Vagina (tissue), 2 donors: Measurements from ENCODE around the gene CYP21A2.
"Not testable (repeated sequence)": the region's sequence is repeated elsewhere in the genome, so short reads cannot be mapped to it uniquely, and the experiment has no call there.

ENCODE experiments used
- POLR2A ChIP-seq, 2 donors: fragments of 450-650 bp; IDR thresholded peaks; one replicate each; pipeline ENCODE4 v1.6.1; 2017; ENCODE audit warnings: antibody characterized with exemption in 2 of 2, mild to moderate bottlenecking in 2 of 2, moderate library complexity in 2 of 2
- POLR2AphosphoS5 ChIP-seq, 2 donors: sonication (generic); formaldehyde crosslinking; IDR thresholded peaks; one replicate each; pipeline ENCODE4 v1.9.0; 2017; ENCODE audit warnings: antibody characterized with exemption in 2 of 2, mild to moderate bottlenecking in 2 of 2, low read depth in 1 of 2; ENCODE audit not compliant: insufficient read depth in 1 of 2
- TF ChIP-seq, protein P1 (sequence below), 3 experiments: fragments of 450-650 bp in 2 of 3; fragments of 200-600 bp in 1 of 3; sonication (generic) in 1 of 3; IDR thresholded peaks; one replicate each; pipeline ENCODE4 v1.5.1; 2017 to 2019; ENCODE audit warnings: antibody characterized with exemption in 3 of 3, mild to moderate bottlenecking in 2 of 3, moderate library complexity in 2 of 3

GRCh38 chr6:31989363-31989762 is 48.9 kb upstream of the CYP21A2 start:
- TF ChIP-seq, protein P1, sequence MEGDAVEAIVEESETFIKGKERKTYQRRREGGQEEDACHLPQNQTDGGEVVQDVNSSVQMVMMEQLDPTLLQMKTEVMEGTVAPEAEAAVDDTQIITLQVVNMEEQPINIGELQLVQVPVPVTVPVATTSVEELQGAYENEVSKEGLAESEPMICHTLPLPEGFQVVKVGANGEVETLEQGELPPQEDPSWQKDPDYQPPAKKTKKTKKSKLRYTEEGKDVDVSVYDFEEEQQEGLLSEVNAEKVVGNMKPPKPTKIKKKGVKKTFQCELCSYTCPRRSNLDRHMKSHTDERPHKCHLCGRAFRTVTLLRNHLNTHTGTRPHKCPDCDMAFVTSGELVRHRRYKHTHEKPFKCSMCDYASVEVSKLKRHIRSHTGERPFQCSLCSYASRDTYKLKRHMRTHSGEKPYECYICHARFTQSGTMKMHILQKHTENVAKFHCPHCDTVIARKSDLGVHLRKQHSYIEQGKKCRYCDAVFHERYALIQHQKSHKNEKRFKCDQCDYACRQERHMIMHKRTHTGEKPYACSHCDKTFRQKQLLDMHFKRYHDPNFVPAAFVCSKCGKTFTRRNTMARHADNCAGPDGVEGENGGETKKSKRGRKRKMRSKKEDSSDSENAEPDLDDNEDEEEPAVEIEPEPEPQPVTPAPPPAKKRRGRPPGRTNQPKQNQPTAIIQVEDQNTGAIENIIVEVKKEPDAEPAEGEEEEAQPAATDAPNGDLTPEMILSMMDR (IDR thresholded peaks at IDR 0.05) = not testable (repeated sequence)
- TF ChIP-seq POLR2A (IDR thresholded peaks at IDR 0.05); POLR2AphosphoS5 (IDR thresholded peaks at IDR 0.05; ENCODE audit: insufficient read depth in 1 of 2, low read depth in 1 of 2): not testable (repeated sequence)
